Glutamatergic neuron (in vitro differentiated cells): ENCODE results near the gene MAN2A1. TPM values are rescaled to one million over a fixed set of nuclear protein-coding genes. Genes with fewer than 3 reads are reported as not detected.

Source experiments
- DNase-seq: peaks from one replicate; pipeline ENCODE4 v3.0.0; 2022
- H3K27ac Mint-ChIP-seq: one replicate; pipeline ENCODE4 v1.8.0; 2020; ENCODE audit warnings: mild to moderate bottlenecking, mixed read lengths, inconsistent platforms; ENCODE audit not compliant: unreplicated experiment
- H3K27me3 Mint-ChIP-seq: one replicate; pipeline ENCODE4 v1.8.0; 2020; ENCODE audit warnings: mild to moderate bottlenecking, moderate library complexity, mixed read lengths, inconsistent platforms; ENCODE audit not compliant: unreplicated experiment
- H3K36me3 Mint-ChIP-seq: one replicate; pipeline ENCODE4 v1.8.0; 2020; ENCODE audit warnings: mild to moderate bottlenecking, mixed read lengths, inconsistent platforms; ENCODE audit not compliant: unreplicated experiment
- H3K4me1 Mint-ChIP-seq: one replicate; pipeline ENCODE4 v1.8.0; 2020; ENCODE audit warnings: mild to moderate bottlenecking, low read depth, mixed read lengths, inconsistent platforms; ENCODE audit not compliant: unreplicated experiment
- H3K4me3 Mint-ChIP-seq: one replicate; pipeline ENCODE4 v1.8.0; 2020; ENCODE audit warnings: mild to moderate bottlenecking, mixed read lengths, inconsistent platforms; ENCODE audit not compliant: unreplicated experiment
- H3K9me3 Mint-ChIP-seq: one replicate; pipeline ENCODE4 v1.8.0; 2020; ENCODE audit warnings: mild to moderate bottlenecking, moderate library complexity, mixed read lengths, inconsistent platforms; ENCODE audit not compliant: unreplicated experiment
- CTCF ChIP-seq: fragments of 200-600 bp; sonication (generic); IDR thresholded peaks from one replicate; pipeline ENCODE4 v1.5.0; 2021; ENCODE audit not compliant: partially characterized antibody, unreplicated experiment
- total RNA-seq: library from RNA; stranded (reverse); fragmentation: NEBNext Ultra II Directional; extraction: Animal tissue kit (Norgen Biotek cat#: 25700); gene quantifications from one replicate; pipeline ENCODE4 v1.2.1, GENCODE V29; 2021; ENCODE audit not compliant: unreplicated experiment

MAN2A1 gene
- total RNA-seq, 1 donor from 2014 or later: 90.8 TPM

- no peak overlapping the region for H3K27ac Mint-ChIP-seq
- DNase-seq: no peak
- no peak for TF ChIP-seq CTCF
- H3K9me3 Mint-ChIP-seq: peaks cover 8% of the 10 kb centered on the region
- peaks cover 5% of the 10 kb centered on the region for H3K27me3 Mint-ChIP-seq
- H3K4me1 Mint-ChIP-seq: peaks cover 5% of the 10 kb centered on the region
- H3K4me3 Mint-ChIP-seq: no peak overlapping the region
- peaks cover 6% of the 10 kb centered on the region for H3K36me3 Mint-ChIP-seq
These were observed 146.6 kb downstream of the MAN2A1 start for GRCh38 chr5:109836280-109836679.

GRCh38 chr5:109837231-109837861 is 147.6 kb downstream of the MAN2A1 start:
- no peak overlapping the region for H3K27ac Mint-ChIP-seq
- no peak overlapping the region for H3K4me3 Mint-ChIP-seq
- no peak for DNase-seq
- peaks cover 6% of the 10 kb centered on the region for H3K36me3 Mint-ChIP-seq
- peaks cover 5% of the 10 kb centered on the region for H3K4me1 Mint-ChIP-seq
- peaks cover 3% of the 10 kb centered on the region for H3K9me3 Mint-ChIP-seq
- no peak for TF ChIP-seq CTCF
- H3K27me3 Mint-ChIP-seq: peaks cover 4% of the 10 kb centered on the region

GRCh38 chr5:109838157-109838556 is 148.4 kb downstream of the MAN2A1 start:
- Mint-ChIP-seq H3K36me3 (peaks cover 6% of the 10 kb centered on the region), H3K27ac (no peak overlapping the region), H3K27me3 (peaks cover 4% of the 10 kb centered on the region), H3K9me3 (peaks cover 2% of the 10 kb centered on the region), H3K4me3 (no peak overlapping the region), H3K4me1 (peaks cover 5% of the 10 kb centered on the region)
- DNase-seq: no peak
- TF ChIP-seq CTCF: no peak

- peaks cover 1% of the 10 kb centered on the region for H3K36me3 Mint-ChIP-seq
- no peak for DNase-seq
- H3K4me3 Mint-ChIP-seq: no peak overlapping the region
- H3K4me1 Mint-ChIP-seq: no peaks in the 10 kb centered on the region
- no peak overlapping the region for H3K27ac Mint-ChIP-seq
- no peak for TF ChIP-seq CTCF
- H3K27me3 Mint-ChIP-seq: no peaks in the 10 kb centered on the region
- H3K9me3 Mint-ChIP-seq: peaks cover 2% of the 10 kb centered on the region
These were observed 154.4 kb downstream of the MAN2A1 start for GRCh38 chr5:109844148-109844547.

- no peak overlapping the region for H3K27ac Mint-ChIP-seq
- H3K9me3 Mint-ChIP-seq: peaks cover 4% of the 10 kb centered on the region
- DNase-seq: no peak
- H3K36me3 Mint-ChIP-seq: peaks cover 7% of the 10 kb centered on the region
- H3K4me3 Mint-ChIP-seq: no peak overlapping the region
- no peak for TF ChIP-seq CTCF
- no peaks in the 10 kb centered on the region for H3K4me1 Mint-ChIP-seq
- no peaks in the 10 kb centered on the region for H3K27me3 Mint-ChIP-seq
These were observed 155.0 kb downstream of the MAN2A1 start for GRCh38 chr5:109844695-109845094.
